GM19351 (cell line): ENCODE data around the gene ADCY3.
A peak's percentile ranks its signal among the peaks of the same experiment; 100 is the strongest.

Experiments
- ATAC-seq: cut with Tn5 transposase; IDR thresholded peaks from one replicate; pipeline ENCODE4 v1.9.1; 2021; ENCODE audit warnings: mild to moderate bottlenecking, moderate library complexity; ENCODE audit not compliant: unreplicated experiment

The ADCY3 gene

GRCh38 chr2:24785671-24786321 lies 134.2 kb downstream of the ADCY3 start:
- ATAC-seq: peak; percentile 96

DNA sequence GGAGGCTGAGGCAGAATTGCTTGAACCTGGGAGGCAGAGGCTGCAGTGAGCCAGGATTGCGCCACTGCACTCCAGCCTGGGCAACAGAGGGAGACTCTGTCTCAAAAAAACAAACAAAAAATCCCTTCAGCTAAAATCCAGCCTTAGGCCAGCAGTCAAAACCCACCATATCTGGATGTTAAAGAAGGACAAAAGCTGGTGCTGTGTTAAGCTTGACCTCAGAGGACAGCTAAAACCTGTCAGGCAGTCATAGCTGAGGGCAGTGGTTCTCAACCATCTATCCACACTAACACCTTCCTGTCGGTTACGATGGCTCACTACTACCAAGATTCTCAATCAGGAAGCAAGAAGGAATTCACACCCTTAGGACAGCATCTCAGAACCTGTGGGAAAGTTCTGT lies 136.4 kb downstream of the ADCY3 start:
- ATAC-seq: no peak

- no peak for ATAC-seq
Observed at GRCh38 chr2:24779116-24779515, 140.9 kb downstream of the ADCY3 start.

- no peak for ATAC-seq
Observed at GRCh38 chr2:24774373-24774772, 145.7 kb downstream of the ADCY3 start.

DNA sequence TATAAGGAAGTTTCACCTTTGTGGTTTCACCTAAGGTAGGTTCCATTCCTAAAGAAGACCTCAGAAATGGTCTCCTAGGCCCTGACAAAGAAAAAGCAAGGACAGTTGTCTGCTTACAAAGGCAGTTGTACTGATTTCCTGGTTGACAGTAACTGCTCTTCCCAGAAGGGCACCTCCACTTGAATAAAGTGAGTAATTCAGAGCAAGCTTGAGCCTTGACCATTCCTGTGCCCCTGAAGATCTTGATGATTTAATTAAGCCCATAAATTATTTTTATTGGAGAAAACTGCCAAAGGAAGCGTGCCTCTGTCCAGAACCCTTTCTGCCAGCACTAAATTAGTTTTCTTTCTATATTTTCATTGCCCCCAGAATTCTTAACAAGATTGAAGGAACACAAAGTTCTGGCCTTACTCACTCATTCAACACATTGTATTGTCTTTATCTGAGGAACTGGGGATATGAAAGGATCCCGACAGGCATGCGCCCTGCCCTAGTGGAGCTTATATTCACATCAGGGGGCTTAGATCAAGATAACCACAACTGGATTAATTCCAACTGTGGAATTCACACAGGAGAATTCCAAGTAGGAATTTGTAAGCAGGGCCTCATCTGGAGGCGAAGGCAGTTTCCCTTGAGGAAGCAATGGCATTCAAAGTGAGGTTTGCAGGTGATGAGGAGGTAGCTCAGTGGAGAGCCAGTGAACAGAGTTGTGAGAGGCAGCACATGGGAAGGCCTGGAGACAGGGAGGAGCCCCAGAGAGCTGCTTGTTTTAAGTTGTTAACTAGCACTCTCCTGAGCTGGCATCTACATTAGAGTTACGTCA lies 148.1 kb downstream of the ADCY3 start:
- no peak for ATAC-seq

- no peak for ATAC-seq
Observed at GRCh38 chr2:24771061-24771460, 149.0 kb downstream of the ADCY3 start.
